Measurements from ENCODE around the gene FRMD1.
A peak's percentile ranks its signal among the peaks of the same experiment; 100 is the strongest.

FRMD1 gene

DNA sequence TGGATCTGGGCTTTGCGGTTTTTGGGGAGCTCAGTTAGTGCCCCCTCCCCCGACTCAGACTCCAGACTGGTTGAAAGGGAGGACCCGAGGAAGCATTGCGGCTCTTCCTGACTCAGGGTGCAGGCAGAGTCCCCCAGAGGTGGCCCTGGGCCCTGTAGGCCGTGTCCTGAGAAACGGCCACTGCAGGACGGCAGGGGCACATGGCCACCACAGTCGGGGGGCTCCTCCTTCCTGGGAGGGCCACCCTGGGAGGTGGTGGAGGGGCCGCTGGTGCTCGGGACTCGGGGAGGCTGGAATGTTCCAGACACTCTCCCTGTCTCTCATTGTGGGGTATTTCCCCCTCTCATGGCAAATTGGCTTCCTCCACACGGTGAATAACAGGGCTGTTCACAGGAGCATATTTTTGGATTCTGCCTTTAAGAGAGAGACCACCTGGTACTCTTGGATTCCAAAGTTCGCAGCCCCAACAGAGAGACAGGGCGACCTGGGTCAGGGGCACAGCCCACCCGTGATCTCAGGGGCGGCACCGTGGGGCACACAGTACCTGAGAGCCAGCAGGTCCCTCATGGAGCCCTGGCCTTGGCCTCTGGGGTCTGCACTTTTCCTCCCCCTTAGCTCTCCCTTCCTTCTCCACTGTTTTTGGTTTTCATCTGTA lies 35.7 kb downstream of the FRMD1 start:
- DNase-seq (ENCODE audit: low spot score): no peak

DNA sequence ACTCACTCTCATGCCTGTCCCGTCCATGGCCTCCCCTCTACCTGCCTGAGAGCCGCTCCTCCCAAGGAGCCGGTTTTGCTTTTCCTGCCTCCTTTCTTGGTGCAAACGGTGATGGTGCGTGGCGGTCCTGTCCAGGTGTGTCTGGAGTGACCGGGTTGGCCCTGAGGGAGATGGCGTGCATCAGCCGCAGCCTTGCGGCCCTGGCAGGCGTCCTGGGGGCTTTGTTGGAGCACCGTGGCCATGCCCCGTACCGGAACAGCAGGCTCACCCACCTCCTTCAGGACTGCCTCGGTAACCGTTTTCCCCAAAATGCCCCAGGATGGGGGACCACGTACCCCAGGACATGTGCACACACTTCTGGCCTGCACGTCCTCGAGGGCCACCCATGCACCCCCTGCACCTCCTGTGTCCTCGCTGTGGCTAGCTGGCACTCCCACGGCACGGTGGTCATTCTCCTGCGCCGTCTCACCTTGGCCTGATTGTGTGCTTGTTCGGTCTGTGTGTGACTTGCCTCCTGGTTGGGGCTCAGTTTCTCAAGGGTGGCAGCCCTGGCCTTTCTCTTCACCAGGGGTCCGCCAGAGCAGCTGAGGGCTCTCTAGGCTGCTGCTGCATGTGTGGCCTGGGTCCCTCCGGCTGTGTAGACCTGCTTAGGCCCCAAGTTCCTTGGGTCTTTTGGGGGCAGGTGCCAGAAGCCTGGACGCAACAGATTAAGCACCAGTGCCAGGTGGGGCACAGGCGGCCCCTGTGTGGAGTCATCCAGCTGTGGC lies 36.4 kb downstream of the FRMD1 start:
- no peak for DNase-seq (ENCODE audit: low spot score)

DNA sequence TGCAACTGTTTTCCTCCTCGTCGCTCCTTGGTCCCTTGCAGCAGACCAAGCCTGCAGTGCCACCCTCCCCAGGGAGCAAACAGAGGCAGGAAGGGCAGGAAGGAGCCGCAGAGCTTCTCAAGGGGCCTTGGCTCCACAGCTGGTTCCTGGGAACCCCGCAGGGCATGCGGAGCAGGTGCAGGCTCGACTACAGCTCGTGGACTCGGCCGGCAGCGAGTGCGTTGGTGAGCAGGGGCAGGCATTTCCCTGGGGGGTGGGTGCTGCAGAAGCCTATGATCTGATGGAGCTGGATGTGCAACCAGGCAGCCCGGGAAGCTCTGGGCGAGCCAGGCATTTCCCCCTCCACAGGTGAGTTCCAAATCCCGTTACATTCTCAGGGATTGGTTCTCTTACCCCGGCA lies 37.1 kb downstream of the FRMD1 start:
- DNase-seq (ENCODE audit: low spot score): no peak

DNA sequence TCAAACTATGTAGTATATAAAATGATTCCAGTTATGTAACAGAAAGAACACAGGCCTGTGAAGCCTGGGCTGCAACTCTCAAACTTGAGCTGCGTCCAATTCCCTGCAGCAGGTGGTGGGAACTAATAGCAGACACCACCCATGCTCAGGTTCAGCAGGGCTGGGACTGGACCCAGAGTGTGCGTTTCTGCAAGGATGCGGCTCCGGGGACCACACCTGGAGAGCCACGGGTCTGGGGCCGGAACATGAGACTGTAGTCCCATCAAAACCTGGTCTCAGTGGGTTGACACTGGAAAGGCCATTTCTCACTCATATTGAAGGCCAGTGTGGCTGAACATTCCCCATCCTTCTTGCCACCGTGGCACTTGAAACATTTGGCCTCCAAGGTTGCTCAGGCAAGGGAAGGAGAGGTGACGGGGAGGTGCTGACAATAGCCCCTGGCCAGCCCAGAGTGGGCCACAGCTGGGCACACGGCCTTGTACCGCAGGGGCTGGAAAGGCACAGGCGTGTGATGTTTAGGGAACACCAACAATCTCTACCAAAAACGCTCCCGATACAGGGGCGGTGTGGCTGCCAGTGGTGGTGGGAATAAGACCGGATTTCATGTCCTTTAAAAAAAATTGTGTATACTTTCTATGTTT lies 38.0 kb downstream of the FRMD1 start:
- DNase-seq (ENCODE audit: low spot score): no peak

DNA sequence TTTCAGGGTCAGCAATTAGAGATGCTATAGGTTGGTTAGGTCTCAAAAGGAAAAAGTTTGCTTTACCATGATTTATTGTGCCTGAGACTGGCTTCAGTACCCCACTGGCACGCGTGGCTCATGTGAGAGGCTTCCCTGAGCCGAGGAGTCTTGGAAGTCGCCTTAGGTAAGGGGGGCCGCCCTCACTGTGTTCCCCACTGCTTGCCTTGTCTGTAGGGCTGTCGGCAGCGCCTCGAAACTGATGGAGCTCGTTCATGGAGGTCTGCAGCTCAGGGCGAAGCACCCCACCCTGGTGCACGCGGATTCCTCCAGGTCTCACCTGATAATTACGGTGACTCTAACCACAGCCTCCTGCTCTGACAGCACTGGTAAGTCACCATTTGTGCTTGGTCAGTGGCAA lies 39.2 kb downstream of the FRMD1 start:
- no peak for DNase-seq (ENCODE audit: low spot score)

DNA sequence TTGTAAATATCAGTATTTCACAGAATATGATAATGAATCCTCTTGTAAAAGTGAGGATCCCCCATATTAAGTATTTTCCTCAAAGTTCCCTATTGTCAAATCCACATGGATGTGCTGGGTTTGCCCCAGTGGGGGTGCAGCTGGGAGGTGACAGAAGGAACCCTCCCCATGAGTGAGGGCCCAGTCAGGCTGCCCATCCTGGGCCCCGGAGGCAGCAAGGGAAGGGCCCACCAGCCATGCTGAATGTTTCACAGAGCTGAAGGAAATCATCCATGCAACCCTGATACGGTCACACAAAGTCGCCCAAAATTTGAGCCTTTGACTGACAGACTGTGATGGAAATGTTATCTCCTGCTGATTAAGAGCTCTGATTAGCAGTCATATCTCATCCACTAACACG lies 39.7 kb downstream of the FRMD1 start:
- DNase-seq (ENCODE audit: low spot score): no peak

DNA sequence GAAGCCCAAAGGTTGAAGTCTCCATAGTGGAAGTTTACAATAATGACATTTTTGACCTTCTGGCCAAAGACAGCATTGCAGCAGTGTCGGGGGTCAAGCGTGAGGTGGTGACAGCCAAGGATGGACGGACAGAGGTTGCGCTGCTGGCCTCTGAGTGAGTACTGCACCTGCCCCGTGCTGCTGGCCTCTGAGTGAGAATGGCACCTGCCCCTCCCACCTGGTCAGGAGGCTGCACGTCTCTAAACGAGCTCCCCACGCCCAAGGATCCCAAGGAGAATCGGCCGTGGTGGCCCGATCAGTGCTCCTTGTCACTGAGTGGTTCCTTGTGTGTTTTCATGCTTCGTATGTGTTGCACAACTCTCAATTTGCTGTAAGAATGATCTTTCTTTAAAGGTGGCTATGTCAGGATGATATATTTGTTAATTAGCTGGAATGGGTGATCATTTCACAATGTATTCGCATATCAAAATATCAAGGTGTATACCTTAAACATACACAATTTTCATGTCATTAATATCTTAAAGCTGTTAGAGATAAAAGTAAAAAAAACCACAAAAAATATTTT lies 40.4 kb downstream of the FRMD1 start:
- no peak for DNase-seq (ENCODE audit: low spot score)

DNA sequence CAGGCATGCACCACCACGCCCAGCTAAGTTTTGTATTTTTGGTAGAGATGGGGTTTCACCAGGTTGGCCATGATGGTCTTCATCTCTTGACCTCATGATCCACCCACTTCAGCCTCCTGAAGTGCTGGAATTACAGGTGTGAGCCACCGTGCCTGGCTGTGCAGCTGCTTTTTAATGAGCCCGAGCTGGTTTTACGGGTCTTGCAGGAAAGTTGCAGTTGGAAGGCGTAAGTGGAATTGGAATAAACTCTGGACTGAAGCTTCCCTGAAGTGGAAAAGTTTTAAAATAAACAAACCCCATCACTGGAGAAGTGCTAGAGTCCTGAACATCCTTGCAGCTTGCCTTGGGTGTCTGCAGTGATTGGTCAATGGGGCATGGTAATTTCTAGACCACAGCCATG lies 41.2 kb downstream of the FRMD1 start:
- DNase-seq (ENCODE audit: low spot score): no peak

DNA sequence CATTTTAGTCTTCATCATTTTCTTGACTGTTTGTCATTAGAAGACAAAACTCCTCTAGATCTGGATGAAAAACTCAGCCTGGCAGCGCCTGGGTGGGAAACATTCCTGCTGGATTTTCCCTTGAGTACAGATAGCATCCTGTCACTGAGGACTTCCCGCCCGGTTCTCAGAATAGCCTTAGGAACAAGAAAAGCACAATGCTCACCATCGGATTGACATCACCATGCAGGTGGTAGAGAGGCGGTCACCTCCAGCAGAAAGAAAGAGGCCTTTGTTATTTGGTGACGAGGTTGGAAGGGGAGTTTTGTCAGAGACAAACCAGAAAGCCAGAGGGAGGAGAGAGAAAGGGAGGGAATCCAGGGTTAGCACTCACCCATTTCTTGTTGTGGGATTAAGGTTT lies 41.8 kb downstream of the FRMD1 start:
- peak; percentile 48 for DNase-seq (ENCODE audit: low spot score)

DNA sequence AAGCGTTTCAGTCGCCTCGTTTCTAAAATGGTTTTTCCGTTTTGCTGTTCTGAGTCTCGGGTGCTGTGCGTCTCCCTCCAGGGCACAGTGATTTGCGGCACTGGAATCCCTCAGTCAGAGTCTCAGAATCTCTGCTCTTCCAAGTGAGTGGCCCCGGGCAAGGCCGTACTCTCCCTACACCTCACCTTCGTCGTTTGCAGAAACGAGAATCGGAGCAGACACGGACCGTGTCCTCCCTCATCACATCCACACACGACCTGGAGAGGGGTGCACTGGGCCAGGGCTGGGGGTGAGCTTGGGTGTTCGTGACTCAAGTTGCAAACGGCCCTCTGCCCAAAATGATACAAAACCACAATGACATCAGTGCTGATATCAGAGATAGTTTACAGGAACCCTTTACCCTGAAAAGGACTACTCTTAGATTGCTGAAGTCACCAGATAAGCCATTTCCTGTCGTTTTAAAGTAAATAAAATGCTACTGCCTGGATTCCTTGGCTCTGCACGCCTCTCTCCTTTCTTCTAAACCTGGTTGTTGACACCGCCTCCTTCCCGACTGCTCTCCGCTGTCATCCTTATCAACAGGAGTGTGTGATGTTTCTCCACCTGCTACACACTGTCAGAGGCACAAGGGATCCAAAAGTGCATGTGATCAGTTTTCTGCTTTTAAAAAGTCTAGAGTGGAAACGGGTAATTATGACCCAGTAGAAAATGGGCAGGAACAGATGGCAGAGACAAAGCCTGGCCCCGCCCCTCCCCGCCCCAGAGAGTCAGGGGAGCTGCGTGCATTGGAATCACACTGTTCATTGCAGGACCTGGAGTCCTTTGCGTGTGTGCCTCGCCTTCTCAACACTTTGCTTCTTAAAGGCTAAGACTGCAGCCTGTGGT lies 43.1 kb downstream of the FRMD1 start:
- DNase-seq (ENCODE audit: low spot score): no peak

DNA sequence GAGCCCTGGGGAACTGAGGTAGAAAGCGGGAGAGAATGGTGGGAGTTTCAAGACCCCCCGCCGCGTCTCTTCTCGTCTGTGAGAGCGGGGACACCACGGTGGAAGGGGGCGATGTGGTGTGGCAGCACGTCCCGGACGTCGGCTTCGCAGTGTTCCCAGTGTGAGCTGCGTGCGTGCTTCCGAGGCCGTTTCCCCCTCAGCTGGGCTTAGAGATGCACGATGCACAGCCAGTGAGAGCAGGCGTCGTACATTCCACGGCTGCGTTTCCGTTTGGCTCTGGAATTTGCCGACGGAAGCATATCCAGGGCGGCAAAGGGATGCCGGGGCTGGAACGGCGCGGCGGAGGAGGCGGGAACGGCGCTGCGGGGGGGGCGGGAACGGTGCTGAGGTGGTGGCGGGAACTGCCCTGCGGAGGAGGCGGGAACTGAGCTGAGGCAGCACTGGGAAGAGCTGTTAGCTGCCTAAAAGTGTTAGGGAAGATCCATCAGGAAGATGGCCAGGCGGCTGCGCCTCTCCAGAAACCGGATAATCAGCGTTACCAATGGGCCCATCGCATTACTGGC lies 43.8 kb downstream of the FRMD1 start:
- peak; percentile 39 for DNase-seq (ENCODE audit: low spot score)

DNA sequence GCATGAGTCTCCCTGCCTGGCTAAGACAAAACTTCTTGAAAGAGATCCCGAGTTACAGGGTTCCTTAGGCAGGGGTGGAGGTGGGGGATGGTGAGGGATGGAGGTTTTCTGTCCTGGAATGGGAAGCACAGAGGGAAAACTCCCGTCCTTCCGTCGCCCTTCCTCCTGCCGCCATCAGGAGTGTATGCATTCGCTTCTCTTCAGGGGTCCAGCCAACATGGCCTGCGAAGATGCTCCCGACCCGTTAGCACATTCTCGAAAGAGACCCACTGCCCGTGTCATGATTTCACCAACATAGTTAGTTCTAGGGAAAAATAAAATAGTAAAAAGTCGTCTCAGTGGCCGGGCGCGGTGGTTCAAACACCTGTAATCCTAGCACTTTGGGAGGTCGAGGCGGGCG lies 44.5 kb downstream of the FRMD1 start:
- no peak for DNase-seq (ENCODE audit: low spot score)

DNA sequence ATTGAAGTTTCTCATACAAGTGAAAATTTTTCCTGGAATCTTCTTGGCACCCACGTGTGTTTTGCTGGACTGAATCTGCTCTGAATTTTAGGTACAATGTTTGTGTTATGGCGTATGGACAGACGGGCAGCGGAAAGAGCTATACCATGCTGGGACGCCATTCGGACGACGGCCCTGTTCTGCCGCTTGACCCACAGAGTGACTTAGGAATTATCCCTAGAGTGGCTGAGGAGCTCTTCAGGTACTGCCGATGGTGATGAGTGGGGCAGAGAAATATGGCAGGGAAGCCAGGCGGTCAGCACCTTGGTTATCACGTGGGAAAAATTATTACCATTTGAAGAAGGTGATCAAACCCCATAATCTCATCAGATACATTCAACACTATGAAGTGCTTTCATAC lies 45.2 kb downstream of the FRMD1 start:
- DNase-seq (ENCODE audit: low spot score): no peak

DNA sequence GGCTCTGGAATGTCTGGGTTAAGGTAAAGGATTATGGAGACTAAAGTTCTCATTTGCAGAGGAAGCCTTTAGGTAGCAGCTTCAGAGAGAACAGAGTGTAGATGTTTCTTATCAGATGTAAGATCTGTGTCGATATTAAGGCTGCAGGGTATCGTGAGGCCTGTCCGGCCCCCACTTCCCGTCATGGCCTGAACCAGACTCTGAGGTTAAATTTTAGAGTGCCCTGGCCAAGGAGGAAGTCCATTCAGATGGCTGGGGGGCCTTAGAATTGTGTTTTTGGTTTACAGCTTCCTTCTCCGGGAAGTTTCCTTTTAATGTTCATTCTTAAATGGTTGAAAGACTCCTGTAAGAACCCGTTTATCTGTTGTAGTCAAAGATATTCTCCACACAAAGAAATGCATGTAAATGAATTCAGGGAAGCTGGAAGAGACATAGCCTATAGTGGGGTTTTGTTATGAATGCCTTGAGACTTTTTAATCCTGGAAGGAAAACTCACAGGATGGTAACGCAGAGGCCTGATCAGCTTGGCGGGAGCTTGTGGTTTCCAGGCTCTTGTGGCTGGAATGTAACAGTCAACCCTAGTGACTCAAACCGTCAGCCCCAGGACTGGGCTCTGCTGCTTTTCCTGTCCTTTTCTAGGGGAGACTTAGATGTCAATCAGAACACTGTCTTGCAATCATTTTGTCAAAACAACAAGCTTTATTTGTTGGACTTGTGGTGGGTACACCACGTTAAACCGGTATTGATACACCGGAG lies 46.8 kb downstream of the FRMD1 start:
- no peak for DNase-seq (ENCODE audit: low spot score)

DNA sequence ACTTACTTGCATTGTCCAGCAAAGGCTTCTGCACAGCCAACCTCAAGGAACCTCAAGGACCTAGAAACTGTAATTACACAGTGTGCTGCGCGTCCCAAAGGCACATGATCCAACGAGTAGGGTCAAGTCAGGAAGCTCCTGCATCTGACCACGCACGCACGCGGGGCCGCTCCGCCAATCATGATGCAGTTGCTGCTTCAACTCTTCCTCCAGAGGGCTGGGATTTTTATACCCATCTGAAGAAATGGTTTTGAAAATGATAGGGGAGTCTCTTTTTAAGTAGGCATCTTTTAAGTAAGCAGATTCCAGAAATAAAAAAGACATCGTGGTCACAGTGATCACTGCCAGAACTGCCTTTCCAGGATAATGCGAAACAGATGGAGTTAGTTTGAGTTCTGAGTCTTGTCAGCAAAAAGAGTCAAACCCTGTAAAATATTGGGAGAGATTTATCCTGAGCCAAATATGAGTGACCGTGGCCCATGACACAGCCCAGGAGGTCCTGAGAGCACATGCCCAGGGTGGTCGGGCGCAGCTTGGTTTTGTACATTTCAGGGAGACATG lies 47.5 kb downstream of the FRMD1 start:
- DNase-seq (ENCODE audit: low spot score): no peak

DNA sequence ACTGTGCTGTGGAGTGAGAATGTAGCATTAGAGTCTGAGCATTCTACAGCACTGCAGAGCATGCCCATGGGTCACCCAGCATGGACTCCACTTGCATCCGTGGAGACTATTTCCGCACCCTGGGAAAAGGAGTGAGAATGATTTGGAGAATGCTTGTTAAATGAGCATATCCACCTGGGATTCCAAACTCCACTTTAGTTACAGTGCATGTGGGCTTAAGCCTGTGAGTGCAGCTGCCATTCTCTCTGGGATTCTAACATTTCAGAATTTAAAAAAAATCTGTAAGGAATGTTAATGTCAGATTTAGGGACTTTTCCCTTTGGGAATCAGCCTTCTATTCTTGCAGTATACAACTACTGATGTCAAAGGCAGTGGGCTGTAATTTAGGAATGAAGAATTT lies 48.1 kb downstream of the FRMD1 start:
- DNase-seq (ENCODE audit: low spot score): no peak

DNA sequence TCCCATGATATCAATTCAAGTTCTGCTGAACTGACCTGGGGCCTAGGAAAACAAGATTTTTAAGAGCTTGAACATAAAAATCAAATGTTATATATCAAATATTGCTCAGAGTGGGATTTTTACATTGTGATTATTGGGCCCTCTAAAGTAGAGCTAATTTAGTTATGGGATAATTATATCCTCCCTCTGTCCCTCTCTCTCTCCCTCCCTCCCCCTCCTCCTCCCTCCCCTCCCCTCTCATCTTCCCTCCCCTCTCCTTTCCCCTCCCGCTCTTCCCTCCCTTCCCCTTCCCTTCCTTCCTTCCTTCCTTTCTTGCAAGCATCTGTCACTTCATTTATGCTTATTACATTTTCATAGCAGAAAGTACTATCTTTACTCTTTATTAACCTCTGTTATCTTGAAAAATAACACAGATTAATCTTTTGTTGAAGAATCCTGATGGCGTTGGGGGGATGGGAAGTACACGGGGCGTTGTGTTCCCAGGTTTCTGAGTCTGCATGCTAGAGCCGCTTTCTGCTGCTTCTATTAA lies 48.7 kb downstream of the FRMD1 start:
- DNase-seq (ENCODE audit: low spot score): no peak

DNA sequence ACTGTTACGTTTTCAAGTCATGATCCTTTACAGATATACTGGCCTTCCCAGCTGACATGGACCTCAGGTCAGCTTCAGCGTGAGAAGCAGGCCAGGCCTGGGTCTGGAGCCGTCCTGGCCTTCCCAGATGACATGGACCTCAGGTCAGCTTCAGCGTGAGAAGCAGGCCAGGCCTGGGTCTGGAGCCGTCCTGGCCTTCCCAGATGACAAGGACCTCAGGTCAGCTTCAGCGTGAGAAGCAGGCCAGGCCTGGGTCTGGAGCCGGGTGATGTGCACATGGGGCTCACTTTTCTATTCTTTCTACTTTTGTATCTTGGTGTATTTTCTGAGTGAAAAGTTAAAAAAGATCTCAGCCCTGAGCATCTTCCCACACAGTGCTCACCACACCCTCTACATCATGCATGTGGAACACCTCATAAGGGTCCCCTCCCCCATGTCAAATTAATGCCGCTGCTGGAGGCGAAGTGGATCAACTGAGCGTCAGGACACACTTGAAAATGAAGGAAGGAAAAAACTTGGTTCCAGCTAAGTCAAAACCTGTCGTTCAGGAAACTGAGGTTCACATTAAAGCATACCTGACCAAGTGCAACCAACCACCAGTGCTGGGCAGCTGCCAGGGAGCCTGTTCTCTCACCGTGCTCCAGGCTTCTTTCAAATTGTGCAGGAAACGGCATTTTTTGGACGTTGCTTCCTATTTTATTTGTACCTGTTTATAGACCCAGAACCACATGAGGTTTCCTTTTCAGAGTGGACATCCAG lies 49.4 kb downstream of the FRMD1 start:
- DNase-seq (ENCODE audit: low spot score): no peak

DNA sequence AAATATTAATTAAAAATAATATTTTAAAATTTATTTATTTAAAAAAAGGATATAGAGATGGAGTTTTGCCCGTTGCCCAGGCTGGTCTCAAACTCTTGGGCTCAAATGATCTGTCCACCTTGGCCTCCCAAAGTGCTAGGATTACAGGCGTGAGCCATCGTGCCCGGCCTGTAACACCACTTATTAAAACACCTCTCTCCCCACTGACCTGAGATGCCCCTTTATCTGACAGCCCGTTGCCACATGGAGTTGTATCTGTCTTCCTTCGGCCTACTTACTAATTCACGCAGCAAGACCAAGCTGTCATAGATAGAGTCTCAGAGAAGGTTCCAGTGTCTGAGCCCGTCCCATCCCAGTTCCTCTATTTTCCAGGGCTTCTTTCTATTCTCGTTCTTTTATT lies 50.8 kb downstream of the FRMD1 start:
- DNase-seq (ENCODE audit: low spot score): no peak

DNA sequence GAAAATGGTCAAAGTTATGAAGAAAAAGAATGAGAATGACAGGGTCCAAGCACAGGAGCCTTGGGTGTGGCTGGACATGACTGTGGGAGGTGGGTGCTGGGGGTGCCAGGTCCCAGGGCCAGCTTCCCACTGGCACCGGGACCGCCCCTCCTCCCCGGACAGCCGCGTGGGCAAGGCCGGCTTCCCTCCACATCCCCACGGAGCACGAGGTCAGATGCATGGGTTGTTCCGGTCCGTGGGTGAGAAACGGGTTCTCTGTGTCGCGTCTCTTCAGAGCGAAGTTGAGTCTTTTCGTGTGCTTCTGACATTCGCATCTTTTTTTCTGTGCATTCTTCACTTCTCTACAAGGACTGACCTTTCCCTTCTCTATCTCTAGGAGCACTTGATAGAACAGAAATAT lies 51.5 kb downstream of the FRMD1 start:
- DNase-seq (ENCODE audit: low spot score): no peak
